Activated naive CD8-positive, alpha-beta T cell treated with anti-CD3 and anti-CD28 coated beads, Interleukin-2, amount 50 U/mL, for 16 hours (primary cell): Measurements from ENCODE around the gene ZNF483.
"Not testable (repeated sequence)": the region's sequence is repeated elsewhere in the genome, so short reads cannot be mapped to it uniquely, and the experiment has no call there.

Experiments used
- DNase-seq: peaks from one replicate; pipeline ENCODE4 v3.0.0-alpha.2; 2020; ENCODE audit warnings: low read depth, low spot score

ZNF483 gene

DNA sequence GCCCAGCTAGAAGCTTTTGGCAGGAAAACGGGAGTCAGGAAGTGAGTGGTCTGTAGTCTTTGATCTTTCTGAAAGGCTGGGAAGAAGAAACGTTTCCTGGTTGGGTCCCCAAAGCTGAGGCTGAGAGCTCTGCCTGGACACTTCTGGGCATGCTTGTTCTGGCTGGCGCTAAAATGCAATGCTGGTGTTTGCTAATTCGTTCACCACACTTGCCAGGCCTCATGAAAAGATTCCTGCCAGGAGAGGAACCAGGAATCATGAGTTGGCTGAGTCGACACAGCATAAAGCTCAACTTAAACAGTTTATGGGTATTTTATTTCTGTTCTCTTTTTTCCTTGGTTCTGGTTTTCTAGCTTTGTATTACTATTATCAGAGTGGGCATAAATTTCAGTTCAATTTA is 85.2 kb downstream of the ZNF483 start:
- no peak for DNase-seq

DNA sequence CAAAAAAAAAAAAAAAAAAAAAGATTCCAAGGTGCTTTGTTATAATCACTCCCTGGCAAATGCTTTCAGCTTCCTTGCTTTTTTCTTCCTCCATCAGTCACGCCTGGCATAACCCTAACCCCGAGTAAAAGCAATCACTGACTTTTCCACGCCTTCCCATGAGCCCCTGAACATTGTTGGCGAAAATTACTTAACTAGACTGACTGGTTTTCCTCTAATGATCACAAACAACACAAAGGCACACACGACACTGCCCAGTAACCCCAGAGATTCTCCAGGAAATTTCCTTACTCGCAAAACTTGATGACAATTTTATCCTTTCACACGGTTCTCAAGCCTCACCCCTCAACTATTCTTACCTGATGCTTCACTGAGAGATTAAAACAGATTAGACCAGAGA is 85.9 kb downstream of the ZNF483 start:
- DNase-seq, result no peak

DNA sequence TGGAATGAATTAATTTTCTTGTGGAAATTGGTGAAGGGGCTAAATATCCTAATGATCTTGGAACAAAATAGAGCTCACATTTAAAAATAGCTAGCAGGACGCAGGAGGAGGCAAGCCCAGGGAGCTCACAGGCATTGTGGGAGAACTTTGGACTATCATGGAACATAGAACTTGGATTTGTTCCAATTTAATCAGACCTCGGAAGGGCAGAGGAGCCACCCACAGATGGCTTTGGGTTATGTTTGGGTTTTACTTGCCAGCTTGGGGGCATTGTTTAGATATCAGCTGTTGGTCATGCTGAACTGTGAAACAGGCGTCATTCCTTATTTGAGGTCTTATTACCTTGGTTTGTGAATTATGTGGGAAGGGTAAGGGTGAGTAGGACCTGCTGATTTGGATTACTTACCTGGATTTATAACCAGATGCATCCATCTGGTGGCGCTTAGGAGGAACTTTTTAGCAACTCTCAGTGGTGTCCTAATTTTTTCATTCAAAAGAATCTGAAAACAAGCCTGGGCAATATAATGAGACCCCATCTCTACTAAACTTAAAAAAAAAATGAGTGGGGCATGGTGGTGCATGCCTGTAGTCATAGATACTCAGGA is 88.6 kb downstream of the ZNF483 start:
- no peak for DNase-seq

DNA sequence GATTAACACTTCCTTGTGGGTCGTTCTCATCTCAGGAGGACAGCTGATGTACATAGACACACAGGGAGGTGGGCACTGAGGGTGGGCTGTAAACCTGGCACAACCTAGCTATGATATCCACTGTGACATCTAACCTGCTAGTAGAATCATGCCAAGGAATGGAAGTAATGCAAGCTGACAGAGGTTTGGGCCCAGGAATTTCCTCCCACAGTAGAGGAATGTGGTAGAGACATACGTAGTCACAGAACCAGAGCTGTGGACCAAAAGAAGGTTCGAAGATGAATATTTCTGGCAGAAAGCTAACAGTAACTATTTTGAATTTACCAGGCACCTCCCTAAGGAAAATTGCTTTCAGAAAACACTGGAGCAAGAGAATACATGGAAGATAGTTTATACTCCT is 90.9 kb downstream of the ZNF483 start:
- DNase-seq, result no peak

DNA sequence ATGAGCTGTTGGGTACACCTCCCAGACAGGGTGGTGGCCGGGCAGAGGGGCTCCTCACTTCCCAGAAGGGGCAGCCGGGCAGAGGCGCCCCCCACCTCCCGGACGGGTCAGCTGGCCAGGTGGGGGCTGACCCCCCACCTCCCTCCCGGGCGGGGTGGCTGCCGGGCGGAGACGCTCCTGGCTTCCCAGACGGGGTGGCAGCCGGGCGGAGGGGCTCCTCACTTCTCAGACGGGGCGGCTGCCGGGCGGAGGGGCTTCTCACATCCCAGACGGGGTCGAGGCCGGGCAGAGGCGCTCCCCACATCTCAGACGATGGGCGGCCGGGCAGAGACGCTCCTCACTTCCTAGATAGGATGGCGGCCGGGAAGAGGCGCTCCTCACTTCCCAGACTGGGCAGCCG is 92.4 kb downstream of the ZNF483 start:
- DNase-seq, result not testable (repeated sequence)

DNA sequence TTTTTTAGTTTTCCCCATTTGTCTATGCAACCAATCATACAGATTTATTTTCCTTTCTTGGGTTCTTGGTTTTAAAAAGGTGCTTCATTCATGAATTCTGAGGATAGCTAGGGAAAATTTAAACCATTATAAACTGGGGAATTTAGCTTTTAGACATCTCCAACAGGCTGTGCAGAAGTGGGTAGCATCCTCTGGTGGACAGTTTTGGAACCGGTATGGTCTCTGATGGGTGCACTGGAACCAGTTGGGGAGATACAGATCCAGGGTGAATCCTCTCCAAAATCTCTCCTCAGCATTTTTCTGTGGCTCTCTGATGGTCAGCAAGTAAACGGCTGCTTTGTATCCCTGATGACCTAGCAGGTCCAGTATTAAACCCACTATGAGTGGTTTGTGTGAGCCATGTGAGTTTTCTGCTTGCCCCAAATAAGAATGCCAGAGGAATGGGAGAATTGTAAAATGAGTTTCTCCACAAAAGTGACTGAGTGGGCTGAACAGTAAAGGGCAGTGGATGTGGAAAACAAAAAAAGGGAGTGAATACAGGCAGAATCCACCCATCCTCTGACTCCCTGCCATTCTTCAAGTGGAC is 97.0 kb downstream of the ZNF483 start:
- DNase-seq, result no peak

DNA sequence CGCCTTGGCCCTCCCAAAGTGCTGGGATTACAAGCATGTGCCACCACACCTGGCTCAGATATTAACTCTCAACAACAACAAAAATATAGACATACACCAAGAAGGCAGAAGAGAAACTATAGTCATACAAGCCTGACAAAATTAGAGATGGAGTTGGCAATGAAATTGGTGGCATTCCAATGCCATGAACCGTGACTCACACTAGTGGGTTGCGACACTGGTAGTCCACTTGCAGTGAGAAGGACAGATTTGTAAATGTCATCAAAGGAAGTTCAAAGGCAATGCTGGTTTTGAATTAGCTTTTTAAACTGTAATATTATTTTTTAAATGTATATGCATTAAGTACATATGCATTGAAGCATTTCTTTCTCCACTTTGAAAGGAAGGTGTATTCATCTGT is 97.6 kb downstream of the ZNF483 start:
- DNase-seq, result no peak
